Loucy (cell line): ENCODE results near the gene XRCC5.
A peak's percentile ranks its signal among the peaks of the same experiment; 100 is the strongest.

Experiments used
- H2AFZ ChIP-seq: fragments of 200-600 bp; sonication (generic); 2 replicates; pipeline ENCODE4 v1.6.0; 2016; ENCODE audit warnings: antibody characterized with exemption, mild to moderate bottlenecking, low read length, moderate library complexity
- H3F3A ChIP-seq: fragments of 200-600 bp; 2 replicates; pipeline ENCODE4 v1.6.0; 2016; ENCODE audit warnings: antibody characterized with exemption, low read depth, mild to moderate bottlenecking
- H3K27me3 ChIP-seq: fragments of 200-600 bp; sonication (generic); 2 replicates; pipeline ENCODE4 v1.6.1; 2014; ENCODE audit warnings: low read length, mild to moderate bottlenecking; ENCODE audit not compliant: insufficient read depth, poor library complexity, severe bottlenecking
- H3K36me3 ChIP-seq: fragments of 200-600 bp; sonication (generic); 2 replicates; pipeline ENCODE4 v1.6.1; 2016; ENCODE audit warnings: low read length; ENCODE audit not compliant: insufficient read depth
- H3K4me1 ChIP-seq: fragments of 200-600 bp; sonication (generic); 2 replicates; pipeline ENCODE4 v1.5.1; 2014; ENCODE audit warnings: low read length, mild to moderate bottlenecking; ENCODE audit not compliant: insufficient read depth, poor library complexity, severe bottlenecking
- H3K4me2 ChIP-seq: fragments of 200-600 bp; sonication (generic); 2 replicates; pipeline ENCODE4 v1.6.0; 2014; ENCODE audit warnings: antibody characterized with exemption, low read length, low read depth, mild to moderate bottlenecking; ENCODE audit not compliant: poor library complexity, severe bottlenecking
- H3K4me3 ChIP-seq: fragments of 200-600 bp; sonication (generic); 2 replicates; pipeline ENCODE4 v1.5.1; 2014; ENCODE audit warnings: low read length, mild to moderate bottlenecking, mixed read lengths; ENCODE audit not compliant: poor library complexity, severe bottlenecking
- H3K79me2 ChIP-seq: fragments of 200-600 bp; sonication (generic); 2 replicates; pipeline ENCODE4 v1.6.1; 2014; ENCODE audit warnings: low read length; ENCODE audit not compliant: insufficient read depth
- H3K9ac ChIP-seq: fragments of 200-600 bp; sonication (generic); 2 replicates; pipeline ENCODE4 v1.6.0; 2014; ENCODE audit warnings: mild to moderate bottlenecking, low read depth, low read length, moderate library complexity; ENCODE audit not compliant: poor library complexity, severe bottlenecking
- H3K9me2 ChIP-seq: fragments of 200-600 bp; sonication (generic); replicated peaks from 2 replicates; pipeline ENCODE4 v1.6.1; 2016; ENCODE audit warnings: low read depth, low read length, mixed read lengths
- H3K9me3 ChIP-seq: fragments of 200-600 bp; sonication (generic); 2 replicates; pipeline ENCODE4 v1.6.1; 2014; ENCODE audit warnings: mild to moderate bottlenecking, antibody characterized with exemption, low read length, low read depth; ENCODE audit not compliant: insufficient read depth
- H4K20me1 ChIP-seq: fragments of 200-600 bp; sonication (generic); 2 replicates; pipeline ENCODE4 v1.6.0; 2014; ENCODE audit warnings: antibody characterized with exemption, low read length, mild to moderate bottlenecking; ENCODE audit not compliant: insufficient read depth, poor library complexity, severe bottlenecking
- EZH2phosphoT487 ChIP-seq: fragments of 200-600 bp; IDR thresholded peaks from 2 replicates; pipeline ENCODE4 v1.6.1; 2018; ENCODE audit warnings: antibody characterized with exemption, mild to moderate bottlenecking, moderate library complexity, borderline replicate concordance
- TF ChIP-seq, protein P1 (sequence below): fragments of 200-600 bp; sonication (generic); conservative IDR thresholded peaks from 2 replicates; pipeline ENCODE4 v1.5.1; 2014; ENCODE audit warnings: mild to moderate bottlenecking, antibody characterized with exemption, low read length

The XRCC5 gene

DNA sequence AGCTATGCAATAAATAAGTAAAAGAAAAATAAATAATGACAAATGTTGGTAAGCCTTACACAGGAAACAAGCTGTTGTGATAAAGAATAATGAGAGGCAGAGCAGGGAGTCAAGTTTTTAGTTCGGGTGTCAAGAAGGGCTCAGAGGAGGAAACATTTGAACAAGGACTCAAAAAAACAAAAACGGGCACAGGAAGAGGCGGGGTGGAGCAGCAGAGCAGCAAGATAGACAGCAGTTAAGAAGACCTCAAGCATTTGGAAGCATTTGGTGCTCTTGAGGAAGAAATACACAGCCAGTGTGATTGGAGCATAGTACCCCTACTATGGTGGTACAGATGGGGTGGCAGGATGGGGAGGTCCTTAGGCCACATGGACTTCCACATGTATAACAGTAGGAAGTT lies 24.6 kb upstream of the XRCC5 start:
- H3K9ac ChIP-seq = peak overlapping the region; percentile 58
- peak overlapping the region; percentile 71 for H2AFZ ChIP-seq
- peaks cover 45% of the 10 kb centered on the region for H3K4me1 ChIP-seq
- H3F3A ChIP-seq = peaks cover 18% of the 10 kb centered on the region; the same call in 1 of the 2 replicates
- H3K4me2 ChIP-seq = peak overlapping the region; percentile 92
- peaks cover 11% of the 10 kb centered on the region; the same call in 1 of the 2 replicates for H3K79me2 ChIP-seq
- peak overlapping the region; percentile 76 for H3K4me3 ChIP-seq
- no peak for TF ChIP-seq EZH2phosphoT487
- TF ChIP-seq, protein P1, sequence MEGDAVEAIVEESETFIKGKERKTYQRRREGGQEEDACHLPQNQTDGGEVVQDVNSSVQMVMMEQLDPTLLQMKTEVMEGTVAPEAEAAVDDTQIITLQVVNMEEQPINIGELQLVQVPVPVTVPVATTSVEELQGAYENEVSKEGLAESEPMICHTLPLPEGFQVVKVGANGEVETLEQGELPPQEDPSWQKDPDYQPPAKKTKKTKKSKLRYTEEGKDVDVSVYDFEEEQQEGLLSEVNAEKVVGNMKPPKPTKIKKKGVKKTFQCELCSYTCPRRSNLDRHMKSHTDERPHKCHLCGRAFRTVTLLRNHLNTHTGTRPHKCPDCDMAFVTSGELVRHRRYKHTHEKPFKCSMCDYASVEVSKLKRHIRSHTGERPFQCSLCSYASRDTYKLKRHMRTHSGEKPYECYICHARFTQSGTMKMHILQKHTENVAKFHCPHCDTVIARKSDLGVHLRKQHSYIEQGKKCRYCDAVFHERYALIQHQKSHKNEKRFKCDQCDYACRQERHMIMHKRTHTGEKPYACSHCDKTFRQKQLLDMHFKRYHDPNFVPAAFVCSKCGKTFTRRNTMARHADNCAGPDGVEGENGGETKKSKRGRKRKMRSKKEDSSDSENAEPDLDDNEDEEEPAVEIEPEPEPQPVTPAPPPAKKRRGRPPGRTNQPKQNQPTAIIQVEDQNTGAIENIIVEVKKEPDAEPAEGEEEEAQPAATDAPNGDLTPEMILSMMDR = no peak
- no peaks in the 10 kb centered on the region for H3K27me3 ChIP-seq
- no peaks in the 10 kb centered on the region for H4K20me1 ChIP-seq
- no peaks in the 10 kb centered on the region for H3K9me2 ChIP-seq
- no peaks in the 10 kb centered on the region for H3K9me3 ChIP-seq
- H3K36me3 ChIP-seq = no peaks in the 10 kb centered on the region

DNA sequence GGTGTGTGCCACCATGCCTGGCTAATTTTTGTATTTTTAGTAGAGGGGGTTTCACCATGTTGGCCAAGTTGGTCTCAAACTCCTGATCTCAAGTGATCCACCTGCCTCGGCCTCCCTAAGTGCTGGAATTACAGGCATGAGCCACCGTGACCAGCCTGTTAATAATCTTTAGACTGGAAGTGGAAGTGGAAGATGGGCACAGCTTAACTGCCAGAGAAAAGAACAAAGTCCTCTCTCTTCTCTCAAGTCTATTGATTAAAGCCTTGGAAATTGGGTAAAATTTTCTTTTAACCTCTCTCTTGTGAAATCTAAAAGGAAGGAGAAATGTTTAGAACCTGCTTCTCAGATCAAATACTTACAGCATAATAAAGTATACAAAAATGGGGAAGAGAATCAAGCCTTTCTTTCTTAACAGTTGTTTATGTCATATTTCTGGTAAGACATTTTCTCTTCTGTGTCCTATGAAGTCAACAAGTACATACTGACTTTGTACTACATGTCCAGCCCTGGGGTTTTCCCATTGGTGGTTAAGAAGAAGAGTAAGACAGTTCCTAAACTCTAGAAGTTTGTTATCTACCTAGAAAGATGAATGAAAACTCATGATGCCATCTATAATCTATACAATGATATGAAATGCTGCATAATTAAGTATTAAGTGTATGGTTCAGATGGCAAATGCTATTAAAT lies 22.8 kb upstream of the XRCC5 start:
- no peaks in the 10 kb centered on the region for H3K36me3 ChIP-seq
- no peak overlapping the region for H3K4me3 ChIP-seq
- H3K4me1 ChIP-seq = peaks cover 33% of the 10 kb centered on the region
- H3K27me3 ChIP-seq = no peaks in the 10 kb centered on the region
- H3K9me3 ChIP-seq = no peaks in the 10 kb centered on the region
- H3F3A ChIP-seq = peaks cover 18% of the 10 kb centered on the region; the same call in 1 of the 2 replicates
- H3K79me2 ChIP-seq = peaks cover under 1% of the 10 kb centered on the region; the same call in 1 of the 2 replicates
- no peak overlapping the region for H3K9ac ChIP-seq
- TF ChIP-seq, protein P1 = no peak
- no peak for TF ChIP-seq EZH2phosphoT487
- H3K9me2 ChIP-seq = no peaks in the 10 kb centered on the region
- H2AFZ ChIP-seq = no peak overlapping the region
- no peaks in the 10 kb centered on the region for H4K20me1 ChIP-seq
- no peak overlapping the region for H3K4me2 ChIP-seq

DNA sequence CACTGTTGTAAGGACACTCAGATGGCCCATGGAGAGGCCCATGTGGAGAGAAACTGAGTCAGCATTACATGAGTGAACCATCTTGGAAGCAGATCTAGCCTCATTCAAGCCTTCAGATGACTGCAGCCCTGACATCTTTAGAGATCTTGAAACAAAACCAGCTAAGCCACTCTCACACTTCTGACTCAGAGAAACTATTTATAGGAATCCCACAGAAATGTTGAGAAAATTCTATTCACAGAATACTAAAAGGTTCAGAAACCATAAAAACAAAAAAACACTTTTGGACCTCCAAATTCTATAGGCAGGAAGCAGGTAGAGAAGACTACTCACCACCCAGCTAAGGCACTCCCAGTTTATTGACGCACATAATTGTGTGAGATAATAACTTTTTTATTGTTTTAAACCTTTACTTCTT lies 18.8 kb upstream of the XRCC5 start:
- Histone ChIP-seq H3F3A (no peaks in the 10 kb centered on the region), H3K4me1 (peaks cover under 1% of the 10 kb centered on the region), H3K4me3 (no peak overlapping the region), H3K27me3 (no peaks in the 10 kb centered on the region), H3K36me3 (no peaks in the 10 kb centered on the region), H3K79me2 (no peaks in the 10 kb centered on the region), H3K9me3 (no peaks in the 10 kb centered on the region), H3K9me2 (no peaks in the 10 kb centered on the region), H3K9ac (no peak overlapping the region), H3K4me2 (no peak overlapping the region), H2AFZ (no peak overlapping the region), H4K20me1 (no peaks in the 10 kb centered on the region)
- TF ChIP-seq EZH2phosphoT487 = no peak
- TF ChIP-seq, protein P1 = no peak
